Measurements from ENCODE around the gene ZNF770.

- no peak for TF ChIP-seq CTCF (conservative IDR thresholded peaks at IDR 0.05)
- TF ChIP-seq ZFX (IDR thresholded peaks at IDR 0.05): no peak
Measured at GRCh38 chr15:34973512-34973911, 14.6 kb downstream of the ZNF770 start.
